GM21723 (cell line): Measurements from ENCODE around the gene SLC7A6OS.
"Not testable (repeated sequence)": the region's sequence is repeated elsewhere in the genome, so short reads cannot be mapped to it uniquely, and the experiment has no call there.

Source experiments
- ATAC-seq: cut with Tn5 transposase; IDR thresholded peaks from one replicate; pipeline ENCODE4 v1.9.1; 2021; ENCODE audit warnings: mild to moderate bottlenecking, moderate library complexity; ENCODE audit not compliant: unreplicated experiment

SLC7A6OS gene

DNA sequence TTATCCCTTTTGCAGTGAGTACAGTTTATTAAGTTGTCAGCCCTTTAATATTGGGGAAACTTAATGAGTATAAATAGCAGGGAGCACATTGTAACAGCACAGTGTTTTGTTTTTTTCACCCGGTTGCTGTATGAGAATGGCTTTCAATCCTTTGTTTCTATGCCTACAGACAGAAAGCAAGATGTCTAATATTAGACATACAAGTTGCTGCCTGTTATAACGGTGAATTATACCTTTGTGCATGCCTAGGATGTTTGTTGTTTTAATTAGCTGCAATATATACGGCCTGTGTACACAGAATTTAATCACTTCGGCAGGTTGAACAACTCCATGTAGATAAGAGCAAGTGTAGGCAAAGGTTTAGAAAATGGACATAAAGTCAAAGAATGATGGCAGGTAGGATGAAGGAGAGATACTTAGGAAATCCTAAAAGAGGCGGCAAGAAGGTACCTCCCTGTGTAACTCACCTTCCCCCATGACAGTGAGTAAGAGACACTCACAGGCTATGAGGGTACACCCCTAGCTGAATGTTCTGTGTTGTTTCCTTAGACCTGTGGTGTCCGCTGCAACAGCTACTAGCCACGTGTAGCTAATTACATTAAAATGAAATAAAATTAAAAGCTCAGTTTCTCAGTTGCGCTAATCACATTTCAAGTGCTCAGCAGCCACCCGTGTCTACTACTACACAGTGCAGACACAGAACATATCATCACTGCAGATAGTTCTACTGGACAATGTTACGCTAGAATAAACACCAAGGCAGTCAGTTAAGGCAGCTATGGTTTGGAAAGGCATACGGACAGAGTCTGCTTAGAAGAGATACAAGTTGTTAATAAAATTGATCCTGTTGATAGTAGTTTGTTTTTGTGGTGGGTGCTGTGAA is 10.9 kb downstream of the SLC7A6OS start:
- no peak for ATAC-seq

DNA sequence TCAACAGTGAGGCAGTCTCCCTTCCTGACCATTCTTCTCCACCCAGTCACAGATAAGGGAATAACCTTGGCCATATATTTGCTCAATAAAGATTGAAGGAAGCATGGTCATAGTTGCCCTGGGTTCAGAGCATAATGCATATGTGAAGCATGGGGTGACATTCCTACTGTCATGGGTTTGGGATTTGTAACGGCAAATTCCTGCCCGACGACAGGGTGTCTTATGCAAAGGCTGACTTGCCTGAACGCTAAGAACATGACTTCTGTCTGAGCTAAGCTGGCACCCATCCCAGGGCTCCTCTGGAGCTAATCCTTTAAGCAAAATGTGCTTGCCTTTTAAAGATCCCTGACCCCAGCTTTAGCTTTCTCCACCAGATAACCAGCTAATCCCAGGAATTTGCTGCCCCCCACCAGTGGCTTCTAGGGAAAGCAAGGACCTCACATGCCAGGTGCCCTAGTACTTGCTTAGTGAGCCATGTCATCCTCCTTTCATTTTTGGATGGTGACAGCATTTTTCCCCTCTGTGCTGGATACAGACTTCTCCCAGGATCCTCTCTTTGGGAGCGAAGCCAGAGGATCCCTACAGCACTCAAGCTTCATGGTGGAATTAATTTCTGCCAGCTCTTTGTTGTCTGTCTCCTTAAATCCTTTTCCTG is 11.7 kb downstream of the SLC7A6OS start:
- ATAC-seq, result no peak

DNA sequence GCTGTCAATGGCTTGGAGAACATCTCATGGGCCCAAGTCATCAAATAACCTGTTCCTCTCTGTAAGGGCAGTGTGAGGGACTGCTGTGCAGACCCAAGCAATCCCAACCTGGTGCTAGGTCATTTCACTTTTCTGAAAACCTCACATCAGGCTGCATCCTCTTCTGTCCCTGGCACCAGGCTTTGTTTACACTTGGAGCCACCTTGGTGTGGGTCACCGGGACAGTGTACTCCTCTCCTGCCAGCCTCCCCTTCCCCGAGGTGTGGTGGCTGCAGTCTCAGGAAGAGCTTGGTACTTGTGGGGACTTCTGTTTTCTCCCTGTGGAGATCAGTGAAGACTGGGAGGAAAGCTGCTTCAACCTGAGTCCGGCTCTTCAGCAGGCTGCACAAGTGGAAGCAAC is 12.4 kb downstream of the SLC7A6OS start:
- no peak for ATAC-seq

DNA sequence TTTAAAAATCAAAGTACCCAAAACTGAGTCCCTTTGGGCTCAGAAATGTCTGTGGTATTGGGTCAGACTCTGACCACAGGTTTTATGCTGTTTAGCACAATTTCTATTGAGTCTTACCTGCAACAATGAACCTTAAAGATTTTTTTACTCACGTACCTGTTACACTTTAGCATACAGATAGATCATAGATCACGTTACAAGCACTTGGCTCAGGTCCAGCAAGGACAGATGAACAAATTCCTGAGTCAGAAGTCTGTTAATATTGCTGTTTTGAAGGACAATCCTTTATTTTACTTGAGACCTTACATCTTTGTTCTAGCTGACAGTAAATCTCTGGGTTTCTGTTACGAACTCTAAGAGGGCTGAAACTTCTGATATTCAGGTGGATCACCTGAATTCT is 12.8 kb downstream of the SLC7A6OS start:
- ATAC-seq, result no peak

DNA sequence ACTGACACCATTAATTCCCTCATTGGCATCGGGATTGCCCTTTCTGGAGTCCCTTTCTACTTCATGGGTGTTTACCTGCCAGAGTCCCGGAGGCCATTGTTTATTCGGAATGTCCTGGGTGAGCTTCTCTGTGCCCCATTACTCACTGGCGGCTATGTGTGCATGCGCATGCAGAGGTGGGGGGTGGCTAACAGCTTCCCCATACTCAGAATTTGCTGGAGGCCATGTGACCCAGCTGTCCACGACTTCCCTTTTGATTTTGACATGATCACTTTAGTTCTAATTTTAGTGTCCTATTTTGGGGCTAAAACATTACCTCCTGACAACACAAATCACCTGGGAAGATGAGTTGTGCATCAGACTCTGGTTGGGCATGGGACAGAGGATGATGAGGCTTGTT is 14.1 kb downstream of the SLC7A6OS start:
- ATAC-seq, result no peak

DNA sequence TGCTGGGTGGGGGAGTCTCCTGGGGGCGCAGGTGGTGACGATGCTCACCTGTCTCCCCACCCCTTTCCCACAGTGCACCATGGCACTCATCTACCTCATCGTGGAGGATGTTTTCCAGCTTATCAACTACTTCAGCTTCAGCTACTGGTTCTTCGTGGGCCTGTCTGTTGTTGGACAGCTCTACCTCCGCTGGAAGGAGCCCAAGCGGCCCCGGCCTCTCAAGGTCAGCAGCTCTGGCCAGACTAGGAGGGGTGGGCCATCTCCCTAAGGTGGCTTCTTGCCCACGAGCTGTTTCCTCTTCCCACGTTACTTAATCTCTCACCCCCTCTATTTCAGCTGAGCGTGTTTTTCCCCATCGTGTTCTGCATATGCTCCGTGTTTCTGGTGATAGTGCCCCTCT is 14.5 kb downstream of the SLC7A6OS start:
- ATAC-seq, result no peak

DNA sequence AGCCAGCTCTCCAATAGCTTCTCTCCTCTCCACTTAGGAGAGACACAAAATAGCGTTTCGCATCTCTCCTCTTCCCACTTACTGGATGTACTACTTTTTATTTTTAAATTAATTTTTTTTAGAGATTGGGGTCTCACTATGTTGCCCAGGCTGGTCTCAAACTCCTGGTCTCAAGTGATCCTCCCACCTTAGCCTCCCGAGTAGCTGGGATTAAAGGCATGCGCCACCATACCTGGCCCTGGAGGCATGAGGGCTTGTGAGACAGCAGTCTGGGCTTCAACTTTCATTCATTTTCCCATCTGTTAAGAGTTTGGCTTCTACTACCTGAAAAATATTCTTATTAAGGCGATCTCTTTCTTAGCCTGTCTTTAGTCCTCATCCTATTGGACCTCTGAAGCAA is 18.3 kb downstream of the SLC7A6OS start:
- ATAC-seq, result no peak

DNA sequence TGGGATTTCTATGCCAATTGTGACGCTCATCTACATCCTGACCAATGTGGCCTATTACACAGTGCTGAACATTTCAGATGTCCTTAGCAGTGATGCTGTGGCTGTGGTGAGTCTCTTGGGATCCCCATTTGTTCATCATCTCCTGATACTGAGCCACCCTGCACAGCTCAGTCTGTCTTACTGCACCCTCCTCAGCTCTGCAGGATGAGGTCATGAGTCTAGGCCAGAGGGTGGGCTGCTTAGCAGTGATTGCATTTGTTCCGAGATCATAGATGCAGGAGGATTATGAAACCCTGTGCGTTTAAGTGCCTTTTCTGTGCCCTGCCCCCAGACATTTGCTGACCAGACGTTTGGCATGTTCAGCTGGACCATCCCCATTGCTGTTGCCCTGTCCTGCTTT is 19.5 kb downstream of the SLC7A6OS start:
- no peak for ATAC-seq

DNA sequence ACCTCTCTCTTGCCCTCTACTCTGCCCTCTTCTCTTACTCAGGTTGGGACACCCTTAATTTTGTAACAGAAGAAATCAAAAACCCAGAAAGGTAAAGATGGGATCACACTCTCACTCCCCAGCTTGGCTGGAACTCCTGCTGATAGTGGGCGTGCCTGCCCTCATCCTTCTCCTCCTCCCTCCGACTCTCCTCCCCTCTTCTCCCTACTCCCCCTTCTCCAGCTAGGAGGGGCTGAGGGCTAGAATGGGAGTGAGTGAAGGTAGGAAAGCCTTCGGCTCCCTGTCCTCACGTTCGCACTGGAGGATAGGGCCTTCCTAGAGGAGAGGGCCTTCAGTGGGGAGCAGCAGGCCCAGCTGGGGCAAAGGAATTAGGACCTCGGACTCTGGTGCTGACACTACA is 20.3 kb downstream of the SLC7A6OS start:
- no peak for ATAC-seq

DNA sequence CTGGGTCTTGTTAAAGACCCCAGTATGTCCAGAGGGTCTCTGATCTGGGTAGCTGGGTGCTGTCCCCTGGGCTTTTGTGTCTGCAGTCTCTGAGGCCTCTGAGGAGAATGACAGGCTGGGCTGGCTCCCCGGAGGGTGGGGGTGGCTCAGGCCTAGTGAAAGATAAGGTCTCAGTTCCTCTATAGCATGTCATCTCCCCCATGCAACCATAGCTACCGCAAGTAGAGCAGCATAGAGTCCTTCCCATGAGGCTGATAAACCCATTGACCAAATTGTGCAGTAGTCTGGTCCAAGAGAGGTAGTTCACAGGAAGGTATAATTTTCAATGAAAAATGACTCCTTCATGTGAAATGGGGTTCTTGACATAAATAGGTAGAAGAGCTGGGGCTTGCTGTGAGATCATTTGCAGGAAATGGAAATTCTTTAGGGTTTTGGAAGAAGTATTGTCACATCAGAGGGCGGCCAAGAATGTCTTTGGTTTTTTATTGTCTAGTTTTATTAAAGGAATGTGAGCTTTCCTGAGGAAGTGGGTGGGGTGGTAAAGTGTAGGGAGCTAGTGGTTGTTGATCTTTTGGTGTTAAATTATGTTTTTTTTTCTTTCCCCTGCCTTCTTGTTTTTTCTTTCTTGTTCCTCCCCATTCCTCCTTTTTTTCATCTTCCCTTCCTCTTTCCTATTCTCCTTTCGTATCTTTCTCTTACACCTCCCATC is 21.0 kb downstream of the SLC7A6OS start:
- peak; percentile 81 for ATAC-seq

DNA sequence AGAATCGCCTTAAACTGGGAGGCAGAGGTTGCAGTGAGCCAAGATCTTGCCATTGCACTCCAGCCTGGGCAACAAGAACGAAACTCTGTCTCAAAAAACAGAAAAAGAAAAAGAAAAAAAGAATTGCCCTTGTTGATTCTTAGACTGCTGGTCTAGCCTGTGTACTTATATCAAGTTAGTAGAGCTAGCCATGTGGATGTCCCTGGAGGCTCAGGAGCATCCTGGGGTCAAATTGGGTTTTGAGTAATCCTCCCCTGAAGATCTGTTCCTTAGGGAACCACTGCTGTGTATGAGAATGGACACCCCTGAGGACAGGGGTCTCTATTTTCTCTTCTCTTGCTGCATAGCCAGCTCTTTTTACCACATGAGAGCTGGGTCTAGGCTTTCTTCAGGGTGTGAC is 21.5 kb downstream of the SLC7A6OS start:
- ATAC-seq, result no peak

DNA sequence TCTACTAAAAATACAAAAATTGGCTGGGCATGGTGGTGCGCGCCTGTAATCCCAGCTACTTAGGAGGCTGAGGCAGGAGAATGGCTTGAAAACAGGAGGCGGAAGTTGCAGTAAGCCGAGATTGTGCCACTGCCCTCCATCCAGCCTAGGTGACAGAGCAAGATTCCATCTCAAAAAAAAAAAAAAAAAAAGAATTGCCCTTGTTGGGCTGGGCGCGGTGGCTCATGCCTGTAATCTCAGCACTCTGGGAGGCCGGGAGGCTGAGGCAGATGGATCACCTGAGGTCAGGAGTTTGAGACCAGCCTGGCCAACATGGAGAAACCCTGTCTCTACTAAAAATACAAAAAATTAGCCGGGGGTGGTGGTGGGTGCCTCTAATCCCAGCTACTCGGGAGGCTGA is 21.9 kb downstream of the SLC7A6OS start:
- ATAC-seq, result not testable (repeated sequence)

DNA sequence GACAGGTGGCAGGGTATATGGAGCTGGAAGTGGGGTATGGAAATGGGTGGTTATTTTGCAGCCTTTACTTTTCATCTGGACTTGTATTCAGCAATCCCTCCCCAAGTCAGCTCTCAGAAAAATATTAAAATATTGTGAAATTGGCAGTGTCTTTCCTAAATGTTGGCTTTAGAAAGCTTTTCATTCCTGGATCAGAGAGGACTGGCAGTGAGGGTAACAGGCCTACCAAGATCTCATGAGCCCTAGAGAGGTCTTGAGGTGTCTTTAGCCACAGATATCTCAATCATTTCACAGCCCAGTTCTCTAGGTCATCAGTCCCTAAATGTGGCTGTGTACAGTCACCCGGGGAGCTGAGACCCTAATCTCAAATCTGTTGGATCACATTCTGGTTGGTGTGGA is 22.5 kb downstream of the SLC7A6OS start:
- ATAC-seq, result no peak

DNA sequence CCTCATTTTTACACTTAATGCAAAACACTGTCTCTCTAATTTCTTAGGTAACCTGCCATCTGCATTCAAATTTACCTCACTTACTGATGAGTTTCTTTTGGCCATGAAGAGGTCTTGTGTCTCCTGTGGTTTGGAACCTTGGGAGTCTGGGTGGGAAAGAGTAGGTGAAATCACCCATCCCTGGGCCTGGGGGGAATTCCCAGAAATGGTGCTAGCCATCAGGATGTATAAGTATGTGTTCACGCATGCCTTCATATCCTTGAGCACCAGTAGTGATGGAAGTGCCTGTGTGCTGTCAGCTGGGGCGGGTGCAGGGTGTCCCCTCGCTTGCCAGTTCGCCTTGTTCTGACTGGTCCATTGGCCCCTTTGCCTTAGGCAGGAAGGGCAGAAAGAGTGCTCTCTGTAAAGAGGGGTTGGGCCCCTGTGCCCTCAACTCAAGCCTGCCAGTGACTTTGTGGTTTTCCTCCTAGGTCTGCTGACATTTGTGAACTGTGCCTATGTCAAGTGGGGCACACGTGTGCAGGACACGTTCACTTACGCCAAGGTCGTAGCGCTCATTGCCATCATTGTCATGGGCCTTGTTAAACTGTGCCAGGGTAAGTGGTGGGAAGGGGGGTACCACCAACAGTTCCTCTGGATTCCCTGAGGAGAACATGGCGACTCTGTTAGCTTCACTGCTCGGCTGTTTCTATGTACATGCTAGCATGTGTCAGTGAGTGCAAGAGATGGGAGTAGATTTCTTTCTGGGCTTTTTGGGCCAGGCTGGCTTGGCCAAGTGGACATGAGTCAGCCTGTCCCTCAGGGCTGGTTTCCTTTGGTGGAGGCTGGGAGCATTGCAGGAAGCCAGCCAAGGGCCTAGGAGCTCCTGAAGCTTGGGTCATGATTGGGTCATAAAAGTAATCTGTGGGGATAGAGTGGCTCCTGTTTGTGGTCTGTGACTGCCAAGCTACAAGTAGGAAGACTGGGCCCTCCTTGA is 23.2 kb downstream of the SLC7A6OS start:
- ATAC-seq, result no peak

DNA sequence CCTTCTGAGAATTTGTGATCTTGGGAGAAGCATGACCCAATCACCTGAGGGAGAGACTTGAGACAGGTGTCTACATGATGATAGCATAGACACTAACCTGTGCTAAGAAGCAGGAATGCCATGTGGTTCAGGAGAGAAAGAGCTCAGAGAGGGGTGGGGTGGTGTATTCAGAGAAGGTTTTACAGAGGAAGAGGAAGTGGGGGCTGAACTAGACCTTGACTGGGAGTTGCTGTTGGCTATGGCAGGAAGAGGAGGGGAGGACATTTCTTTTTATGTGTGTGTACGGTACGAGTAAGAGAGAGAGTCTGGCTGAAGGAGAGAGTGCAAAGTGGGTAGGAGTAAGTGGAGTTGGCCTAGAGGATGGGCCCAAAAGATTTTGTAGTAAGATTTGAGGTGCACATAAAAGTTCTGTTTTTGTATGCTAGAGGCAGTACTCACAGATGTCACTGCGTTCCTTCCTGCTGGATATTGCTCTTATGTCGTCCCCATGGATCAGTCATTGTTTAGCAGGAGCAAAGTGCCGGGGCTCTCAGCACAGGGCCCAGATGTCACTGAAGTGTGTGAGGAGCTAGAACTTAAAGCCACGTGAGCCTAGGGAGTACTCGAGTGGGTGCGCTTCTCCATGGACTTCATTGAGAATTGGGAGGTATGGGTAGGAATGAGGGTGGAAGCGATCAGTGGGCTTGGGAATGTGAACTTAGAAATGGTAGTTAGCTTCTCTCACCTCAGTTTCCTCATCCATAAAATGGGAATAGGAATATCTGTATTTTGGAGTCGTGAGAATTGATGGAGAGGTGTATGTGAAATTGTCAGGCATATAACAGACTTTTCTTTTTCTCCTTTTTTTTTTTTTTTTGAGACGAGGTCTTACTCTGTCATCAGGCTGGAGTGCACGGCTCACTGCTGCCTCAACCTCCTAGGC is 24.3 kb downstream of the SLC7A6OS start:
- no peak for ATAC-seq

DNA sequence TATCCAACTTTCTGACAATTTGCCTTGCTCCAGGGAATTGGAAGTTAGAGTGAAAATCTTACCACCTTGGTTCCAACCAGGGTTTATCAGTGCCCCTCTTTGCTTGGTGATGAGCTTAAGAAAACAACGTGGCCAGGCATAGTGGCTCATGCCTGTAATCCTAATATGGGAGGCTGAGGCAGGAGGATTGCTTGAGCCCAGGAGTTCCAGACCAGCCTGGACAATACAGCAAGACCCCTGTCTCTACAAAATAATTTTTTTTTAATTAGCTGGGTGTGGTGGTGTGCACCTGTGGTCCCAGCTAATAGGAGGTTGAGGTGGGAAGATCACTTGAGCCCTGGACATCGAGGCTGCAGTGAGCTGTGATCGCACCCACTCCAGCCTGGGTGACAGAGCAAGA is 25.1 kb downstream of the SLC7A6OS start:
- ATAC-seq, result no peak

DNA sequence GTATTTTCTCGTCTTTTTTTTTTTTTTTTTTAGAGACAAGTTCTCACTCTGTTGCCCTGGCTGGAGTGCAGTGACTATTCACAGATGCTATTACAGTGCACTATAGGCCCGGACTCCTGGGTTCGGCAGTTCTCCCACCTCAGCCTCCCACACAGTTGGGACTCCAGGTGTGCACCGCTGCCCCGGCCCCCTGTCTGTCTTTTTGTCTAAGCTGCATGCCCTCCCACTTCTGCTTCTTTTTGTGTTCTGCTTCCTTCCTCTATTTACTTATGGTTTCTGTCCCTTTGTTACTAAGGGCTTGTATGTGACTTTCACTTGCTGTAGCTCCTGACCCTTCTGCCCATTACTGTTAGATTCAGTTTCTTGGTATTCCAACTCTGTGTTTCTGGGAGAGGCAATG is 25.9 kb downstream of the SLC7A6OS start:
- peak; percentile 63 for ATAC-seq

DNA sequence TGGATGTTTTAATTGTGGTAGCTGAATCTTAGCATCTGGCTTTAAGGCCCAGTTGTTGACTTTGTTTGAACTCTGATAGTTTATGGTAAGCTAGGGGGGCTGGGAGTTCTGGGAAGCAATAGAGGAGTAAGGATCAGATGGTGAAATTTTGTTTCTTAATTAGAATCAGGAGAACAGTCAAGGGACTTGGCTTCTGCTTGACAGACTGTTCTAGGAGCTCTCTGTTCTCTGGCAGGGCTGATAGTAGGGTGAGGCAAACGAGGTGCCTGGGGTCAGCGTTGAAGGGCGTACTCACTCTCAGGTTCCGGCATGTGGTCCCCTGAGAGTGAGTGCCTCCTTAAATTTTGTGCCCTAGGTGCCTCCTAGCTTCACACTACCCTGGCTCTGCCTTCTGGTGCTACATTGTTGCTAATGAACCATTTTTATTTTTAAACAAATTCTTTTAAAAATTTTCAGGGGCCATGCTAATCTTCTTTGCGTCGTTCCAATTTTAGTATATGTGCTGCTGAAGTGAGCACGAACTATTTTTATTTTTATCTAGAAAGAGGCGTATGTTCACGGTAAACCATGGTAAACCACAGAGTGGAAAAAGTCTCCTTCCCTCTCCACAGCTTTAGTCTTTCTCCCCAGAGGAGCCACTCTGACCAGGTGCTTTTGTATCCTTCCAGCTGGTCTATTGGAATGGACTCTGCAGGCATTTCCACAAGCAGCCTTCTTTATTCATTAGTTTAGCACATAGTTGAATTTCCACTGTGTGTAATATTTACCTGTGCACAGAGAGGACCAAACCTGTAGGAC is 26.7 kb downstream of the SLC7A6OS start:
- no peak for ATAC-seq

DNA sequence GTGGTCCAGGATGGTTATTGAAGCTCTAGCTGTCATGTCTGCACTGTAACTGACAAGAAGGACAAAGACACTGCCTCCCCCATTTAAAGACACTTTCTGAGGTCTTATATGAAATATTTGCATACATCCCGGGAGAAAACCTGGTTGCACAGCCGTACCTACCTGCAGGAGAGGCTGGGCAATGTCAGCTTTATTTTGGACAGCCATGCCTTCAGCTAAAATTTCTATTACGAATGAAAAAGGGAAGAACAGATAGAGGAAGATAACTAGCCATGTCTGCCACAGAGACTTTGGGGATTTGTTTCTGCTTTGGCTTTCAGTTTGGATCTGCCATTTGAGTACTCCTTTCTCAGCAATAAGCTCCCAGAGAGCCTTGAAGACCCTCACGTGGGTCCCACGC is 27.4 kb downstream of the SLC7A6OS start:
- no peak for ATAC-seq
